H54 (cell line): ENCODE results near the gene FAM110A.
A peak's percentile ranks its signal among the peaks of the same experiment; 100 is the strongest.
"Not testable (repeated sequence)": the region's sequence is repeated elsewhere in the genome, so short reads cannot be mapped to it uniquely, and the experiment has no call there.

Experiments used
- DNase-seq: peaks from one replicate; pipeline ENCODE4 v3.0.0; 2011; ENCODE audit warnings: low spot score, mixed read lengths; ENCODE audit not compliant: insufficient read length
- FAIRE-seq: peaks from 3 replicates; lab custom pipeline; 2011; peaks lifted over from hg19 to GRCh38; lab: Jason Lieb, UNC
- POLR2A ChIP-seq: IDR thresholded peaks from 2 replicates; pipeline ENCODE4 v1.6.1; 2011; ENCODE audit warnings: low read depth, mild to moderate bottlenecking, low read length

The FAM110A gene

DNA sequence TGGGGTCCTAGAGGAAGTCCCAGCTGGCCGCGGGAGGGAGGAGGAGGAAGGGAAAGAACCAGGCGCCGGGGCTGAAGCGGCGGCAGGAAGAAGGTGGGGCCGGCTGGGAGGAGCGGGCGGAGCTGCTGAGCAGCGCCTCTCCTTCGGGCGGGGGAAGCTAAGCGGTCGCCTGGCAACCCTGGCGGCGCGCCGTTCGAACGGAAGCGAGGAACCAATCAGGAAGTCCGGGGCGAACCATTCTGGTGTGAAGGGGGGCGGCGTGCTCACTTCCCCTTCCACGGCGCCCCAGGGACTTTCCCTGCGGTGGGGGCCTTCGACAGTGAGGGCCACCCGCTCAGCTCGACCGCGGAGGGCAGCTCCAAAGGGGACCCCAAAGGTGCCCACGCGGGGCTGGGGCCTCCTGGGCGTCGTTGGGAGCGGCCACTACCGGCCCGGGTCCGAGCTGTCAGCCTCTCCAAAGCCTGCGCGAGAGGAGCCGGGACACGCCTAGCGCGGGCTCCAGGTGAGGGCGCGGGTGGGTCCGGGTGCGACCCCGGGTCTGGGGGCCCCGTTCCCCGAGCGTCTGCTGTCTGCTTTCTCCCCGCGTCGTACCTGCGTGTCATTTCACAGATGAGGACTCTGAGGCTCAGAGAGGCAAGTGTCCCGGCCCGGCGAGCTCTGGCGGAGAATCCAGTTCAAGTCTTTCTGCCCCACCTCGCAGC, at the start of gene FAM110A:
TSS of gene FAM110A (plus strand) at position 266 of the 701 bp plus-strand sequence. CDS start 11,090 bp downstream, outside the sequence.
- TF ChIP-seq POLR2A, result peak; percentile 72
- FAIRE-seq (no peak), DNase-seq (peak; percentile 95)

GRCh38 chr20:787825-788224, 45.7 kb upstream of the FAM110A start:
- no peak for TF ChIP-seq POLR2A
- DNase-seq, result no peak
- no peak for FAIRE-seq

DNA sequence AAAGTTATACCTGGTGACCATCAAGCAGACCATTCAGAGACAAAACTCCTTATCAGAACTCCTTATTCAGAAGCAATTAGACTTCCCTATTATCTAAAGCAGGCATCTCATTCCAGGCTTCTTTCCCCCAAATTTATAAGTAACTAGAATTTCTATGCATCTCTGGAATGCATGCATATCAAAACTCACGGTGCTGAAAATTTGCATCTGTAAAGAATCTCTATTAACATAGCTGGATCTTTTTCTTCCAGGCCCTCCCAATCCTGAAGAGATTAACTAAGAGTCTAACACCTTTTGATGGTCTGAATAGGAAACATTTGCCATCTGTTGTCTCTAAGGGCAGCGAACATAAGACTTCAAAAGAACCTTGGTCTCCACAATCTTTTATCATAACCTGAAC, 42.5 kb upstream of the FAM110A start:
- TF ChIP-seq POLR2A, result no peak
- no peak for DNase-seq
- FAIRE-seq, result no peak

DNA sequence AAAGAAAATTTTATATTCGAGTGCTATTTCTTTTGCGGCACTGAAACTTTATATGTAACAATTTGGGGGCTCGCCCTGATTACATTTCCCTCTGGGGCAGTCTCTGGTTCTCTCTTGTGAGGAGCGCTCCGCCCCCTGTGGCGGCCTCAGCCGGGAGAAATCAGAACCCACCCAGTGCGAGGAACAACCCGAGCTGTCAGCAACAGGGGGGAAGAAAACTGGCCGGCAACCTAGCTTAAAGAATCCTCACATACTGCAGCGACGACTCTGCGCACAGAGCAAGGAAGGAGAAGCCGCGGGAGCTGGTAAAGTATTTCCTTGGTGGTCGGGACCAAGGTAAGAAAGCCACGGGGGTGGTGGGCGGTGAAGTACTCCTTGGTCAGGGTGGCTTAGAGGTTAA, 41.3 kb upstream of the FAM110A start:
- TF ChIP-seq POLR2A, result no peak
- DNase-seq, result no peak
- FAIRE-seq, result no peak

DNA sequence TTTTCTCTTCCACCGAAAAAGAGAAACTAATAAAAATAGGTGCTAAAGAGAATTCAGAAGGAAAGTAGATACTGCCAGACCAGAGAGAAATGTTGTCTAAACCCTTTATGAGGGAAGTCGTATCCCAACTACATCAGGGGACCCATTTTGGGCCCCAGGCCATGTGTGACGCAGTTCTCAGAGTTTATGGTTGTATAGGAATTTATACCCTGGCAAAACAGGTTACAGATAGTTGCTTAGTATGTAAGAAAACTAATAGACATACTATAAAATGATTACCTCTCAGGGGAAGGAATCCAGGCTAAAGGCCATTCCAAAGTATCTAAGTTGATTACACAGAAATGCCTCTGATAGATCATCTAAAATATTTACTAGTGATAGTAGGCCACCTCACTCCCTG, 36.6 kb upstream of the FAM110A start:
- DNase-seq (no peak), FAIRE-seq (no peak)
- TF ChIP-seq POLR2A, result no peak

DNA sequence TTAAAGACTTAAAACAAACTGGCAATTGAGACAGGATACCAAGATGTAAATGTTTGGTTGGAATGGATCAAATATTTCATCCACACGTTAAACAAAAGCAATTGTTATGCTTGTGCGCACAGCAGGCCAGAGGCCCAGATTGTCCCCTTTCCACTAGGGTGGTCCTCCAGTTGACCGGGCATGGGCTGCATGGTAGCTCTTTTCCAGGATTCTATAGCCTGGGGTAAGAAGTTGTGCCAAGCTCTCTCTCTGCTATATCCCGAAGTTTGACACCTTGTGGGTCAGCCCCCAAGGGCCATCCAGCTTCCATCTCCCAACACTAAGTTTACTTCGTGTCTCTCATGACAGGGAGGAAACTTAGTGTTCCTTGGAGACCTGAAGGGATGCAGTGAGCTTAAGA, 34.8 kb upstream of the FAM110A start:
- FAIRE-seq, DNase-seq: not testable (repeated sequence)

DNA sequence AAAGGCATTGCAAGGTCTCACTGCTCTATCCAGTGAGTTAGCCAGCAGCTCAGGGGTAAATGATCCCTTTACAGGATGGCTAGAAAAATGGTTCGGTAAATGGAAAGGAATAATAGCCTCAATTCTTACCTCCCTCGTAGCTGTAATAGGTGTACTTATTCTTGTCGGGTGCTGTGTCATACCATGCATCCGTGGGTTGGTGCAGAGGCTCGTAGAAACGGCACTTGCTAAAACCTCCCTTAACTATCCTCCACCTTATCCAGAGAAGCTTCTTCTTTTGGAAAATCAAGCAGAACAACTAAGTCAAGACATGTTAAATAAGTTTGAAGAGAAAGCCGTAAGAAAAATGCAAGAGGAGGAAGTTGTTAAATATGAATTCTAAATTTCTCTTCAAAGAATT, 33.5 kb upstream of the FAM110A start:
- not testable (repeated sequence) for DNase-seq, FAIRE-seq

DNA sequence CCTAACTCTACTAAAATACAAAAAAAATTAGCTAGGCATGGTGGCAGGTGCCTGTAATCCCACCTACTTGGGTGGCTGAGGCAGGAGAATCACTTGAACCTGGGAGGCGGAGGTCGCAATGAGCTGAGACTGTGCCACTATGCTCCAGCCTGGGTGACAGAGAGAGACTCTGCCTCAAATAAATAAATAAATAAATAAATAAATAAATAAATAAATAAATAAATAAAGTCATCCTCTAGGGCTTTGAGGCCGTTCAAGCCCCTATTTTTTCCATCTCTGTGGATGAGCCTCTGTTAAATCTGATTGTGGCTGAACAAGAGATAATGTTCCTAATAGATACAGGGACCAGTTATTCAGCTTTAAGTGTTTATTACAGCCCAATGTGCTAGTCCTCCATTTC, 31.8 kb upstream of the FAM110A start:
- FAIRE-seq, result no peak
- DNase-seq, result no peak
- no peak for TF ChIP-seq POLR2A

GRCh38 chr20:805713-806112, 27.8 kb upstream of the FAM110A start:
- FAIRE-seq (no peak), DNase-seq (no peak)

GRCh38 chr20:811776-812434, 21.6 kb upstream of the FAM110A start:
- not testable (repeated sequence) for FAIRE-seq, DNase-seq

More at GRCh38 chr20:805713-806112, 27.8 kb upstream of the FAM110A start:
- no peak for TF ChIP-seq POLR2A

GRCh38 chr20:812435-812814, 21.1 kb upstream of the FAM110A start:
- DNase-seq, result not testable (repeated sequence)

DNA sequence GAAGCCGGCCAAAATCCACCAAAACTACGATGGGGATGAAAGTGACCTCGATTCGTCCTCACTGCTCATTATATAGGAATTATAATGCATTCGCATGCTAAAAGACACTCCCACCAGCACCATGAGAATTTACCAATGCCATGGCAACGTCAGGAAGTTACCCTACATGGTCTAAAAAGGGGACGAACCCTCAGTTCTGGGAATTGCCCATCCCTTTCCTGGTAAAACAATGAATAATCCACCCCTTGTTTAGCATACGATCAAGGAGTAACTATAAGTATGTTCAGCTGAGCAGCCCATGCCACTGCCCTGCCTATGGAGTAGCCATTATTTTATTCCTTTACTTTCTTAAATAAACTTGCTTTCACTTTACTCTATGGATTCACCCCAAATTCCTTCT, 20.1 kb upstream of the FAM110A start:
- TF ChIP-seq POLR2A, result no peak
- DNase-seq (no peak), FAIRE-seq (no peak)

More at GRCh38 chr20:812435-812814, 21.1 kb upstream of the FAM110A start:
- not testable (repeated sequence) for FAIRE-seq

DNA sequence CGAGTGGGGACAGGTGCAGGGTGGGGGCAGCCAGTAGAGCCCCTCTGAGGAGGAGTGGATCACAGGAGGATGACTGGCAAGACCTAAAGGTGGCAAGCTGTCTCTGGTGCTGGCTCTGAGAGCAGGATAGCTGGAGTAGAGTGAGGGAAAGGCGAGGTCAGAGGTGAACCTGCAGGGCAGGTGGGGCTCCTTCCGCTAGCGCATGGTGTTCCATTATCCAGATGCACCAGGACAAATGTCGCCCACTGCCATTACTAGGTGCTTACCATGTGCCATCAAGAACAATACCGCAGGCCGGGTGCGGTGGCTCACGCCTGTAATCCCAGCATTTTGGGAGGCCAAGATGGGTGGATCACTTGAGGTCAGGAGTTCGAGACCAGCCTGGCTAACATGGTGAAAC, 18.3 kb upstream of the FAM110A start:
- no peak for TF ChIP-seq POLR2A
- no peak for FAIRE-seq
- no peak for DNase-seq

DNA sequence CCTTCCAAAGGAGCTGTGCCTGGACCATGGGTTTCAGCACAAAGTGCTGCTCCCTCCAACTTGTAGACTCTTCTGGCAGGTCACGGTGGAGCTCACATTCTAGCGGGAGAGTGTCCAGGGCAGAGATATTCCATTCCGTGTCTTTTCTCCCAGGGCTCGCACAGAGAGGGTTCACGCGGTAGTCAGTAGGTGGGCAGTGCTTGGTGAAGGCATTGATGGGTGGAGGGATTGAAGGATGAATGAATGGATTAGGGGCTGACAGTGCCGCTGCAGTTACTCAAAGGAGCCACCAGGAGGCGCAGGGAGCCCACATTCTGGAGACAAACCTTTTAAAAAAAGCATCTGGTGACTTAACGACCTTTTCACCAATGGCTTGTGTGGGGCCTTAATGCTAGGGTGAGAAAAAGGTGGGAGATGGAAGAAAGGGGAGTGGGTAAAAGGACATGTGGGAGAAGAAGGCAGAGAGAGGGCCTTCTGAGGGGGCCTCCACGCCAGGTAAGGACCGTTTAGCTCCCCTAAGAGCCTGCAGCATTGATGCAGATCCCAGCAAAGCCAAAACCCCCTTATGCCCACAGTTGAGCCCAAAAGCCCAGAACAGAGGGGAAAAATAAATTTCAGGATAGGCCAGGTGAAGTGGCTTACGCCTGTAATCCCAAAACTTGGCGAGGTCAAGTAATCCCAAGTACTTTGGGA, 17.5 kb upstream of the FAM110A start:
- TF ChIP-seq POLR2A, result no peak
- DNase-seq (peak; percentile 64), FAIRE-seq (peak; percentile 30)
